Measurements from ENCODE around the gene FIG4. TPM values are rescaled to one million over a fixed set of nuclear protein-coding genes. Genes with fewer than 3 reads are reported as not detected.
"Not testable (repeated sequence)": the region's sequence is repeated elsewhere in the genome, so short reads cannot be mapped to it uniquely, and the experiment has no call there.

The FIG4 gene
- total RNA-seq, 1 donor from 2014 or later: 15.3 TPM

DNA sequence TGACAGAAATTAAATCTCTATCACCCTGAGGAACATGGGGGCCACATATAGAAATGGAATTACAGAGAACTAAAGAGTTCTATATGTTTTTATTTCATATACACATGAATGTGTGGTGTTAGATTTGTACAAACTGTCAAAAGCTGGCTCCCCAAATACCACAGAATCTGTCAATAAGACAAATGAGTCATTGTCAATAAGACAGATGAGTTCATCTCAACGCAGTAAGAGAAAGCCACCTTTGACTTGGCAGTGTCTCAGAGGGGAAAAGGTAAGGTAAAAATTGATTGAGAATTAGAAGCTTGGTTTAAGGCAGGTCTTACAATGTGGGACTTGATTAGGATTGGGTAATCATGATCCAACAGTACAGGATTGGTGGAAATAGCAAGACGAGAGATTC, 162.9 kb downstream of the FIG4 start:
- no peak for DNase-seq

DNA sequence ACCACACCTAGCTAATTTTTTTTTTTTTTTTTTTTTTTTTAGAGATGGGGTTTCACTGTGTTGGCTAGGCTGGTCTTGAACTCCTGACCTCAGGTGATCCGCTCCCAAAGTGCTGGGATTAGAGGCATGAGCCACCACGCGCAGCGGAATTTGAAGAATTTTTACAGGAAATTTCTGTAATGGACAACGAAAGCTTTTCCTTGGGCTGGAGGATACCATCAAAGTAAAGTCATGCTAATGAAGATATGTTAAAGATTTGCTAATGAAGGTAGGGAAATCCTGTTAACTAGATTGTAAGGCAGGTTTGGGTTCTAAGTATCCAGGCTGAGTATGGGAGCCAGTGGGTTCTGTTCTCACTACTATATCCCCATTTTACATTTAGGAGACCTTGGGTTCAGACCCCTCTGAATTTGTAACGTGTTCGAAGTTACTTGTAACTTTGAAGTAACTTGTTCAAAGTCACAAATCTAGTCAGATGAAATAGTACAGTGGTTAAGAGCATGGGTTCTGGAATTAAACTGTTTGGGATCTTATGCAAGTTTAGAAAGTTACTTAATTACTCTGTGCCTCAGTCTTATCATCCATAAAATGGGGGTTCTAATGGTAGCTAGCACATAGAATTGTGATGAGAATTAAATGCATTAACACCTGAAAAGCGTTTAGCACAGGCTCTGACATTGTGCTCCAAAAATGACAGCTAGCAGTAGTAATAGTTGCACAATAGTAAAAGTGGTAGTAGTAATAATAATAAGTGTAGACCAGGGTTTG, 163.6 kb downstream of the FIG4 start:
- DNase-seq: no peak

DNA sequence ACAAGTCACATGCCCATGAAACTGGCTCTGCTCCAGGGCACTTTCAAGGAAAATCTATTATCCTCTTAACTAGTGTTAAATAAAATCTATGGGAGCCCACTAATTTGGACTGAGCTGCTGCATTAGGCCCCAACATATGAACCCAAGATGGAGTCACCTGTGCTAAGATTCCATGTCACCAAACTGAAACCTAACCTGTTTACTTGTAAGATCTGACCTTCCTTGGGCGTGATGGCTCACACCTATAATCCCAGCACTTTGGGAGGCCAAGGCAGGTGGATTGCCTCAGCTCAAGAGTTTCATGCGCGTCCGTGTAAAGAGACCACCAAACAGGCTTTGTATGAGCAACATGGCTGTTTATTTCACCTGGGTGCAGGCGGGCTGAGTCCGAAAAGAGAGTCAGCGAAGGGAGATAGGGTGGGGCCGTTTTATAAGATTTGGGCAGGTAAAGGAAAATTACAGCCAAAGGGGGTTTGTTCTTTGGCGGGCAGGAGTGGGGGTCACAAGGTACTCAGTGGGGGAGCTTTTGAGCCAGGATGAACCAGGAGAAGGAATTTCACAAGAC, 164.5 kb downstream of the FIG4 start:
- not testable (repeated sequence) for DNase-seq

DNA sequence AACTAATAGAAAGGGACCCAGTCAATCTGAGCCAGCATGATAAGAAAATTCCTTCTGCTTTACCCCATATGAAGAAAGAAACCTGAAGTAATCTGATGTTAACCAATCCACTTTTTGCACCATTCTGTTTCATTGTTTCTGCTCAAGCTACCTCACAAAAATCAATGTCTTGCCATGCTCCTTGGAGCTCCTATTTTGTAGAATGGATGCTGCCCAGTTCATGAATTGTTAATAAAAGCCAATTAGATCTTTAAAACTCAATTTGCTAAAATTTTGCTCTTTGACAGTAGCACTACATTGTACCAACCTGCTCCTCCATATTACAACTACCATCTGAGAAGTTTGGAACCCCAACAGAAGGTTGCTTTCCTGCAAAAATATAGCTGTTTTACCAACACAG, 170.8 kb downstream of the FIG4 start:
- no peak for DNase-seq

DNA sequence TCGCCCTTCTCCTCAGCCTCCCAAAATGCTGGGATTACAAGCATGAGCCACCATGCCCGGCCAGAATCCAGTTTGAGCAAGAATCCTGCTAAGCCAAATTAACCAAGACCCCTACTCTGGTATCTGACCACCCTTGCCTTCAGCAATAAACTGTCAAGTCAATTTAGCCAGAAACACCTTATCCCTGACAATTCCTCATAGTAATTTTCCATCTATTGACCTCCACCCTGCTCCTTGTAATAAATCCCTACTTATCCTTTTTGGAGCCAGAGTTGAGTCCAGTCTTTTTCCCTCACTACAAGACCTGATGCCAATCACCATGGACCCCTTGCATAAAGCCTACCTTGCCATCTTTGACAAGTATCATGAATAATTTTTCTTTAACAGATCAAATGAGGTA, 173.0 kb downstream of the FIG4 start:
- DNase-seq: no peak

DNA sequence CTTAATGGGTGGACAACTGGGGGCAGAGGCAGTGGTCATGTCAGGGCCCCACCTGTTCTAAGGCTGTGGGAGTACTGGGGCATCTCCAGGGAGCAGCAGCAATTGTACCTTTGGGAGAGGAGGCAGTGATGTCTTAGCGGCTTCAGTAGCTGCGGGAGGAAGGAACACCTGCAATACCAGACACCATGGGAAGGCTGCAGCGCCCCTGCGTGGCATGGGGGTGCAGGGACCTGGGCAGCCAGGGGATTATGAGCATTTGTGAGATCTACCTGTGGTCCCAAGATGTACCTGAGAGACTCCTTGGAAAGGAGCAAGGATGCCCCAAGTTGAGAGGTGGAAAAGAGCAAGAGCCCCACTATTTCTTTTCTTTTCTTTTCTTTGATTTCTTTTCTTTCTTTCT, 174.9 kb downstream of the FIG4 start:
- DNase-seq: no peak

DNA sequence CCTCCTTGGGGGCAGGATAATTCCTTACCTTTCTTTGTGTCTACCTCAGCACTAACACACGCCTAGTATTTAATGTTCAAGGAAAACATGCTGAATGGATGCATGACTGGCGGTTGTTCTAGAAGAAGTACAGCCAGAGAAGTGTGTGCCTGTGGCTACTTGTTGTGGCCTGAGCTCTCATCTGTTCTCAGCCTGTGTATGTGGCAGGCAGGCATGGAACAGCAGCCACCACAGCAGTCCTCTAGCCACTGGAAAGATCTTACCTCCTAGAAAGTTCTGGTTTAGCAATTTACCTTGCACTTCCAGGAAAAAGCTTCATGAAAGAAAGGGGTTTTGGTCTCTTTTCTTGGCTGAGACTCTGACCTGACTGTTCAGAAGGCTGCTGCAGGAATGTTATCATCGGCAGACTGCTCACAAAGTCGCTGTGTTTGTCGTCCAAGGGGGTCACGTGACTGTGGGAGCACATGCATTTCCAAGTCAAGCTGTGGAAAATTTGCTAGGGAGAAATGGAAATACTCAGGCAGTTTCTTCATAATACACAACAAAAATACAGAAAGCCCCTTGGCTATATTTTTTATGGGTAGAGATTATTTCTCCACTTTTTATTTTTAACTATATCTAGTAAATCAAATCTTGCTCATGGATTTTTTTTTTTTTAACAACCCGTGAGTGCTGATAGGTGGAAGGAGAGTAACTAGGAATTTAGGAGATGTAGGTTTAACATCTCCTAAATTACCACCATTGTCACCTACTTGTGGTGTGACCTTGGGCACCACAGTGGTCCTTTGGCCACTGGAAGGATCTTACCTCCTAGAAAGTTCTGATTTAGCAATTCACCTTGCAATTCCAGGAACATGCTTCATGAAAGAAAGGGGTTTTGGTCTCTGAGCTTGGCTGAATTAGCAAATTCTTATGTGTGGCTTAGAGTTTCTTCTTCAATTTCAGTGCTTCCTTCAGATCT, 176.2 kb downstream of the FIG4 start:
- DNase-seq: peak; percentile 64

DNA sequence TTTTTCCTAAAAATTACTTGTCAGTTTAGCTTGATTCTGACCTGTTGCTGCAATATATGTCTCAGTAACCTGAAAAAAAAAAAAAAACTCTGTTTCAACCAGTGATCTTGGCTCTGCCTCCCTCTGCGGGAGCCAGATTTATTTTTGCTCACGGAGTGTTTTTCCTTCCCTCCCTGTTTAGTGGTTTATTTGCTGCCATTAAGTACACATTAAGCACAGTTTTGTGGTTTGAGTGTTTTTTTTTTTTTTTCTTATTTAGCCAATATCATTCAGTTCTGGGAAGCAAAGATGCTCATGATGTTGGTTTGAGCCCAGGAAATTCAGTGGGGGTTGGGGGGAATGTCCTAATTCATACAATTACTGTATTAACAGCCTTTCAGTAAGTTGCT, 176.9 kb downstream of the FIG4 start:
- DNase-seq: peak; percentile 1

DNA sequence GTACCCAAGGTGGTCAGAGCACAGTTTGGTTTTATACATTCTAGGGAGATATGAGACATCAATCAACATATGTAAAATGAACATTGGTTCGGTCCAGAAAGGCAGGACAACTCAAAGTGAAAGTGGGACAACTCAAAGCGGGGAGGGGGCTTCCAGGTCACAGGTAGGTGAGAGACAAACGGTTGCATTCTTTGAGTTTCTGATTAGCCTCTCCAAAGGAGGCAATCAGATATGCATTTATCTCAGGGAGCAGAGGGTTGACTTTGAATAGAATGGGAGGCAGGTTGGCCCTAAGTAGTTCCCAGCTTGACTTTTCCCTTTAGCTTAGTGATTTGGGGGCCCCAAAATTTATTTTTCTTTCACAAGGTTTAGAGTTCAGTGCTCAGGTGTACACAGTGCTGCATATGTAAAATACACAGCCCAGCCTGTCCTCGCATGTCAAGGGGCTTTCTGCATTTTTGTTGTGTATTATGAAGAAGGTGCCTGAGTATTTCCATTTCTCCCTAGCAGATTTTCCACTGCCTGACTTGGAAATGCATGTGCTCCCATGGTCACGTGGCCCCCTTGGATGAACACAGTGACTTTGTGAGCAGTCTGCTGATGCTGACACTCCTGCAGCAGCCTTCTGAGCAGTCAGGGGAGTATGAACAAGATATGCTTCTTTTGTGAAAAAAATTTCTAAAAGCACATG, 178.4 kb downstream of the FIG4 start:
- DNase-seq: peak; percentile 9

DNA sequence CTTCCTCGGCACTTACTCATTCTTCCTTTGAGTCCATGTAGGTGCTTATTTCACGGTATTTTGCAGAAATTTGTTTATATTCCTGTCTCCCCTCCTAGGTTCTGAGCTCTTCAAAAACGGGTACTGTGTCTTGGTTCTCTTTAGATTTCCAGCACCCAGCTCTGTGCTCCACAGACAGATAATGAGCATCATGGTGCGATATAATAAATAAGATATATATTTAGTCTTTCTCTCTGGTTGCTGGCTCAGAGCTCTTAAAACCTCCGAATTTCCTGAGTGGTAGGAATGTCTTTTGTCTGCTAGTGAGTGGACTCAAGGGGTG, 179.0 kb downstream of the FIG4 start:
- DNase-seq: no peak

DNA sequence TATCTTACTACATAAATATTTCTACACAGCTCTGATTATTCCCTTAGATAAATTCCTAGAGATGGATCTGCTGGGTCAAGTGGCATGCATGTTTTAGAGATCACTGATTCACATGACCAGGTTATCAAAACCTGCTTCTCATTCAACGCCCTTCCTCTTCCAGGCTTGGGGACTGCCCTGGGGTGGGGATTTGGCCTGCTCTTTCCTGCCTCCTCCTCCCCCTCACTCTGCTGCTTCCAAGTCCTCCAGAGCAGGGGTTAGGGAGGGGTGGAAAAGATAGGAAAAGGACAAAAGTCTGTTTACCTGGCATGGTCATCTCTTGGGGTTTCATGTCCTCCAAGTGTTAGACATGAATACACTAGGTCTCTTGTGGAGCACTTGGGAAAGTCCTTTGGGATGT, 181.5 kb downstream of the FIG4 start:
- DNase-seq: no peak

DNA sequence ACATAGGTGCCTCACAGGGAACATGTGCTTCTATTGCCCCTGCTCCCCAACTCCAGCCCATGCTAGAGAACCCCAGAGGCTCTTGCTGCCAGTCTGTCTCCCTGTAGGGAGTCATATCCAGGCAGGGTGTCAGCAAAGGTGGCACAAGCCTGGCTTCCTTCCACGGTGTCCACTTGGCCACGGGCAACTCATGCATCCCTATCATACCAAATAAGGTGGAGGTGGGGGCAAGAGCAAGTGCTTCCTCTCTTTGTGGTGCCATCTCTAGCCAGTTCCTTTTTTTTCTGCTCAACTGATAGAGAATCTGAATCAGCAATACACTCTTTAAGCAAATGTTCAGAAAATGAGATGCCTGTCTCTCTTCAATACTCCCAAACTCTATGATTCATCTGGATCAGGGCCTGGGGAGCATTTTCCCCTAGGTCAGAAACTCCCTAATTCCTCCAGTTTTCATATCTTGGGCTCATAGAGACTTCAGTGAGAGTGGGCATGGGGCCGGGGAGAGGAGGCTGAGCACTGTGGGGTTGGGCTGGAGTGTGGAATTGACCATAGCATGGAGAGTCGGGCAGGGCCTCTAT, 182.0 kb downstream of the FIG4 start:
- no peak for DNase-seq

DNA sequence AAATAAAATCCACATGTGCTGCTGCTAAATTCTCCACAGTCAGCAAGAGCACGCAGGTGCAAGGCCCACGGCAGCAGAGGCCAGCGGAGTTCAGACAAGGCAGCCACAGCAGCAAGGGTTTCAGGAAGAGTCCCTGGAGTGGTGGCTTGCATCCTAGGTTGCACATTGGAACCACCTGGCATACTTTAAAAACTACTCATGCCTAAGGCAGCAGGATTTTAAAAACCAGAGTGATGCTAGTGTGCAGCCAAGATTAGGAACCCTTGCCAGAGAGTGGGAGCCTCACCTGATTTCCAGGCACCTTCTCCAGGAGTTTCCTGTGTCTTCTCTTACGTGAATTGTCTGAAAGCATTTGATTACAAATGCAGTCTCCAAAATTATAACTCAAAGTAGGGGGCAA, 183.0 kb downstream of the FIG4 start:
- no peak for DNase-seq

DNA sequence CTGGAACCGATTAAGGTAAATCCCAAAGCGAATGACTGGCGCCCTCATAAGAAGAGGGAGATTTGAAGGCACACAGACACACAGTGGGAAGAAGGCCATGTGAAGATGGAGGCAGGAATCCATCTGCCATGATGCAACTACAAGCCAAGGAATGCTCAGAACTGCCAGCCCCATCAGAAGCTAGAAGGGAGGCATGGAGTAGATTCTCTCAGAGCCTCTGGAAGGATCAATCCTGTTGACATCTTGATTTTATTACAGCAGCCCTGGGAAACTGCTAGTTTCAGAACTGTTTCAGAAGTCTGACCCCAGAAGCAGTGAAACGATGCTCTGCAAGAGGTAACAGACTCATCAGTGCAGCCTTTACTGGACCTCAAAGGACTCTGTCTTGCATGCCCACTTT, 183.5 kb downstream of the FIG4 start:
- DNase-seq: no peak

Other genes starting within 250 kb of the FIG4 start
- 18.6 TPM for gene MICAL1, start 235.5 kb upstream of the FIG4 start, total RNA-seq
- gene ZBTB24, start 208.1 kb upstream of the FIG4 start, total RNA-seq: 7.4 TPM
- gene AK9, start 94 bp upstream of the FIG4 start, total RNA-seq: 5.8 TPM